Fibroblast of skin of left quadriceps (primary cell): ENCODE data around the gene SLC22A6.
"Not testable (repeated sequence)": the region's sequence is repeated elsewhere in the genome, so short reads cannot be mapped to it uniquely, and the experiment has no call there.

Experiments used
- DNase-seq, 2 experiments: peaks; one replicate each; pipeline ENCODE4 v3.0.0-alpha.2; 2013; ENCODE audit warnings: low read depth in 2 of 2

The SLC22A6 gene

GRCh38 chr11:62985041-62985750 lies 429 bp upstream of the SLC22A6 start:
- no peak for DNase-seq

- DNase-seq = no peak
Measured at GRCh38 chr11:62983536-62984199, 1.1 kb downstream of the SLC22A6 start.

DNA sequence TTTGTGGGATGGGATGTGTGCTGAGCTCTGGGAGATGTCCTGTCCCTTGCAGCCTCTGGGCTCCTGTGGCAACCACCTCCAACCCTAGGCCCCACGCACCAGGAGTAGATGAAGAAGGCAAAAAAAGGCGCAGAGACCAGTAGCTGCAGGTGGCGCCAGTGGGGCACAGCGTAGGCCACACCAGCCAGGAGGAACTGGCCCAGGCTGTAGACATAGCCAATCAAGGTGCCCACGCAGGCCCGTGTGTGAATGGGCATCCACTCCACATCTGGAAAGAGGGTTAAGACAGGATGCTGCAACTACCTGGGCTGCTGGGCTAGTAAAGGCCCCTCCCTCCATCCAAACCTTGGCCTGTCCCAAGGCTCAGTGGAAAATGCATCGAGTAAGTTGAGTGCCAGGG lies 3.0 kb downstream of the SLC22A6 start:
- DNase-seq = no peak

DNA sequence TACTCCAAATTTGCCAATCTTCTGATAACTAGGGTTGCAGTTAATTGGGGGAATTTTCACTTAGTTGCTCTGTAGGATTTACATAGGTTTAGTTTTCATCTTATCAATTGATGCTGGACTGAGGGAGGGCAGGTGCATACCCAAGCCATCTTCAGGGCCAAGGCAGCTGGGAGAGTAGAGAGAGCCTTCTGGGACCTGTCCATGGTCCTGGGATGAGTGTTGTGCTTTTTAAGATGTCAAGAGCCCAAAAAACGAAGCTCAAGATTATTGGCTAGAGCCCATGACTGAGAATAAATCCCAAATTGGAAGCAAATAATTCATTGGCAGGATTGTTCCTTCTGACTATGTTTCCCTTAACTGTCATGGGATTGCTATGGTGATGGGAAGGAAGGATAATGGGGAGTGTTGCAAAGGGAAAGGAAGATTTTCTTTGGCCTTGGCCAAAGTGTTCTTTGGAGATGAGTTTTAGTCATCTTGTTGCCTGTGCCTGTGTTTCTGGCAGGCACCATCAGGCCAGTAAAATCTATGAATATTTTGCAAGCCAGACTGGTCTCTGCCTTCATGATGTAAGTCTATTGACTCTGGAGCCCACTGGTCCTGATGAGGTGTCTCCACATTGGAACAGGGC lies 4.5 kb downstream of the SLC22A6 start:
- no peak for DNase-seq

DNA sequence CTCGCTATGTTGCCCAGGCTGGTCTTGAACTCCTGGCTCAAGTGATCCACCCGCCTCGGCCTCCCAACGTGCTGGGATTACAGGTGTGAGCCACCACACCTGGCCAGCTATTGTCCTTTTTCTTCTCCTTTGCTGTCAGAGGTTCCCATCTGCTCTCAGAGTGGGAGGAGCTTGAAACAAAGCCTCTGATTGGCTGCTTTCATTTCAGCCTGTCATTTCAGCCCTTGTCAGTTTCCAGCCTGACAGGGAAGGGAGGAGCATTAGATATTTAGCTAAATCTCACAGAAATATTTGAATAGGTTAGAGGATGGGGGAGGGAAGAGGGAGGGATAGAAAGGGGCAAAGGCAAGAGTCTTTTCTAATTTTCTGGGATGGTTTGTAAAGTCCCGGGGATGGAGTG lies 8.7 kb downstream of the SLC22A6 start:
- DNase-seq = no peak

GRCh38 chr11:62974848-62975522 lies 9.8 kb downstream of the SLC22A6 start:
- DNase-seq = no peak

- no peak for DNase-seq
Measured at GRCh38 chr11:62965574-62965973, 19.2 kb downstream of the SLC22A6 start.

GRCh38 chr11:62962391-62962790 lies 22.4 kb downstream of the SLC22A6 start:
- DNase-seq = no peak

GRCh38 chr11:62961017-62961570 lies 23.7 kb downstream of the SLC22A6 start:
- DNase-seq = no peak

GRCh38 chr11:62959422-62959980 lies 25.3 kb downstream of the SLC22A6 start:
- DNase-seq = no peak

DNA sequence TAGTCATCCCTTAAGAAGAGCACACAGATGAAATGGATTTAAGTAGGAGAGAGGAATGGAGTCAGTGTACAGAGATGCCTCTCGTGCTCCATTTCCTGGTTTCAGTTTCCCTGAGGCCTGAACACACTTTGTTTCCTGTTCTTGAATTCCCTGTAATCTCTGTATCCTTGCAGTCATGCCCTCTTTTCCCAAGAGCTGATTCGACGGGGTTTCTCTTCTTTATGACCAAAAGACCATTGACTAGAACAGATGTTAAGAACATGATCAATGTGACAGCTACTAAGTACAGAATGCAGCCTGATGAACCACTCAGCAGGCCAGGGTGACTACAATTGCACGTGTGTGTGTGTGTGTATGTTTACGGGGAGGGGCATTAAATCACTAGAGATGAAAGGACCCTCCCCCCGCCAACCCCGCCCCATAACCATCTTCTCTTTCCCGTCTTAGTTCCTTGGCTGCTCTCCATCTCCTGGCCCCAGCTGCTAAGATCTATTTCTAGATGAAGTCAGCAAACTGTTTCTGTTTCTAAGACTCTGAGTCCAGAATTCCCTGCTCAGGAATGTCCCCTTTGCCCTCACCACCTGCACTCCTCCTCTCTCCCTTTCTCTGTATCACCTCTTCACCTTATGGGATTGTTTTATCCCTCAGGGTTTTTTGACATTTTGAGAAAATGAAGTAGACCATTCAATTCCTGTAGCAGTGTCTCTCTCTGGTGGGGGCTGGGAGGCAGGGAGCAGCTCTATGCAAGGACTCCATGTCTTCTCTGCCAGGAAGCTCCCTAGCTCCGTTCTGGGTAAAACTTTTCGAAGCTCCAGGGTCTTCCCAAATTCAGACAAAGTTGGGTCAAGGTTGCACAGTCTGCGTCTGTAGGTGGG lies 26.0 kb downstream of the SLC22A6 start:
- peak; percentile 17 to 28 for DNase-seq

DNA sequence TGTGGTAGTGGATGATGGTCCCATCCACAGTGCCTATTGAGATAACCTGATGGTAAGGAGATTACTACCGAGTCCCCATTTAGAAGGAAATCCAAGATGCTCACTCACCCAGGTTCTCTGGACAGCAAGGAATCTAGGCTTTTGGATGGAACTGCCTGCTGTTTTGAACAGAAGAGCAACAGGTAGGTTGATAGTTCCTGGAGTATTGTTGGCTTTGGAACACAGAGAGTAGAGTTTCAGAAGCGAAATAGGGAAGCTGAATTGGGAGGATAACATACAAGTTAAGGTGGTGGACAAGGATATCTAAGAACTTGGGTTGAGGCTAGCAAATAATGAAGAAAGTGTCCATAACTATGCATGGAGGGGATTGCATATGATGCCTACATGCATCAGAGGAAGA lies 27.6 kb downstream of the SLC22A6 start:
- DNase-seq = no peak

DNA sequence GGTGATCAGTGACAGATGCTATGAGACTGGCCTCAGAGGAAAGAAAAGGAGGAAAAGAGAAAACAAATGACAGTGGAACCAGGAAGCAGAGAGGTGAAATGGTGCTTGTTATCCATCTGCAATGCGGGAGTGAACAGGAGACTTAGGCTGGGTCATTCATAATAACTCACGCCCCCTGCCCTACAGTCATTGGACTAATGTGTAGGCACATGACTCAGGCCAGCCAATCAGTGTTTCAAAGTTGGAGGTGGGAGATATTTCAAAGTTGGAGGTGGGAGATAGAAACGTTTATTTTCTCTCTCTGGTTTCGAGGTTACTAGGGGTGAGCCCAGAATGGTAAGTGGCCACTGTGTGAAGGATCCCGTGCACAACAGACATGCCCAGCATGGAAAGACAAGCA lies 30.3 kb downstream of the SLC22A6 start:
- DNase-seq = no peak

GRCh38 chr11:62953811-62954210 lies 31.0 kb downstream of the SLC22A6 start:
- DNase-seq = no peak

GRCh38 chr11:62948765-62949320 lies 35.9 kb downstream of the SLC22A6 start:
- DNase-seq = no peak

DNA sequence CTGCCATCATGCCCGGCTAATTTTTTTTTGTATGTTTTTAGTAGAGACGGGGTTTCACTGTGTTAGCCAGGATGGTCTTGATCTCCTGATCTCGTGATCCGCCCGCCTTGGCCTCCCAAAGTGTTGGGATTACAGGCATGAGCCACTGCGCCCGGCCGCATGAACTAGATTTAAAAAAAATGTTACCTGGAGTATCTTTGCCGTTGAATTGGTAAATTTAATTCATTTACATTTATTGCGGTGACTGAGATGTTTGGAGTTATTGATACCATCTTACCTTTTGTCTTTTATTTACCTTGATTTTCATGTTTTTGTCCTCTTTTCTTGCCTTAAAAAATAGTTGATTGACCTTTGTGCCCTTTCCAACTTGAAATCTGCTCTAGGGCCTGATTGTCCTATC lies 39.2 kb downstream of the SLC22A6 start:
- not testable (repeated sequence) for DNase-seq

DNA sequence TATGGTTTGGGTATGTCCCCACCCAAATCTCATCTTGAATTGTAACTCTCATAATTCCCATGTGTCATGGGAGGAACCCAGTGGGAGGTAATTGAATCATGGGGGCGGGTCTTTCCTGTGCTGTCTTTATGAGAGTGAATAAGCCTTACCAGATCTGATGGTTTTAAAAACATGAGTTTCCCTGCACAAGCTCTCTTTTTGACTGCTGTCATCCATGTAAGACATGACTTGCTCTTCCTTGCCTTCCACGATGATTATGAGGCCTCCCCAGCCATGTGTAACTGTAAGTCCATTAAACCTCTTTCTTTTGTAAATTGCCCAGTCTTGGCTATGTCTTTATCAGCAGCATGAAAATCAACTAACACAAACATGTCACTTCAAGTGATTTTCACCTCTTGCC lies 47.2 kb downstream of the SLC22A6 start:
- DNase-seq = not testable (repeated sequence)

DNA sequence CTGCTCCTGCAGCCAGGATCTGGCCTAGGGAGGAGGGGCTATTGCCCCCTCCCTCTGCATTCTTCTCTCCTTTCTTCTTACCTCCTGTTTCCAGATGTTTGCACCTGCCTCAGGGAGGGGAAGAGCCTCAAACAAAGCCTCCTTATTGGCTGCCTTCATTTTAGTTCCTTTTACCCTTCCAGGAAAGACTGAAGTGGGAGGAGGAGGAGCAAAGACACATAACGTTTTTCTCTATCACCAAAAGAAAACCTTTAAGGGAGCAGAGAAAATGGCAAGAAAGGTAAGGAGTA lies 50.3 kb downstream of the SLC22A6 start:
- DNase-seq = no peak

GRCh38 chr11:62933750-62934495 lies 50.8 kb downstream of the SLC22A6 start:
- no peak for DNase-seq

GRCh38 chr11:62933285-62933684 lies 51.5 kb downstream of the SLC22A6 start:
- no peak for DNase-seq
